GM19035 (cell line): ENCODE data around the gene UROD.
"Not testable (repeated sequence)": the region's sequence is repeated elsewhere in the genome, so short reads cannot be mapped to it uniquely, and the experiment has no call there.

Experiments
- ATAC-seq: cut with Tn5 transposase; IDR thresholded peaks from one replicate; pipeline ENCODE4 v1.9.1; 2021; ENCODE audit not compliant: unreplicated experiment

Gene UROD

GRCh38 chr1:45038240-45038639 lies 26.2 kb downstream of the UROD start:
- ATAC-seq, result no peak

- no peak for ATAC-seq
Observed at GRCh38 chr1:45038661-45039364, 26.8 kb downstream of the UROD start.

- ATAC-seq, result no peak
Observed at GRCh38 chr1:45040297-45040696, 28.2 kb downstream of the UROD start.

GRCh38 chr1:45043094-45043493 lies 31.0 kb downstream of the UROD start:
- ATAC-seq, result no peak

GRCh38 chr1:45044916-45045315 lies 32.9 kb downstream of the UROD start:
- no peak for ATAC-seq

- no peak for ATAC-seq
Observed at GRCh38 chr1:45047032-45047431, 35.0 kb downstream of the UROD start.

- ATAC-seq, result no peak
Observed at GRCh38 chr1:45051005-45051772, 39.1 kb downstream of the UROD start.

- ATAC-seq, result no peak
Observed at GRCh38 chr1:45057542-45057941, 45.5 kb downstream of the UROD start.

- ATAC-seq, result no peak
Observed at GRCh38 chr1:45059829-45060228, 47.8 kb downstream of the UROD start.

- not testable (repeated sequence) for ATAC-seq
Observed at GRCh38 chr1:45062463-45062862, 50.4 kb downstream of the UROD start.

GRCh38 chr1:45065083-45065482 lies 53.0 kb downstream of the UROD start:
- ATAC-seq, result no peak
